SU-DHL-6 (cell line): ENCODE measurements around the gene CAMK2D.

Source experiments
- H2AFZ ChIP-seq: fragments of 200-600 bp; sonication (generic); 2 replicates; pipeline ENCODE4 v1.6.1; 2014; ENCODE audit warnings: low read depth, mild to moderate bottlenecking, moderate library complexity, mixed read lengths, antibody characterized with exemption, low read length; ENCODE audit not compliant: severe bottlenecking
- H3F3A ChIP-seq: fragments of 200-600 bp; shearing (Covaris generic); 2 replicates; pipeline ENCODE4 v1.6.0; 2016; ENCODE audit warnings: antibody characterized with exemption, mild to moderate bottlenecking; ENCODE audit not compliant: insufficient read depth
- H3K27ac ChIP-seq: fragments of 200-600 bp; sonication (generic); 2 replicates; pipeline ENCODE4 v1.5.1; 2016; ENCODE audit warnings: low read depth, mild to moderate bottlenecking, low read length, moderate library complexity, mixed read lengths
- H3K27me3 ChIP-seq: fragments of 200-600 bp; sonication (generic), shearing (Covaris generic); 2 replicates; pipeline ENCODE4 v1.6.0; 2014; ENCODE audit warnings: mild to moderate bottlenecking, low read length
- H3K36me3 ChIP-seq: fragments of 200-600 bp; sonication (generic); 2 replicates; pipeline ENCODE4 v1.6.1; 2014; ENCODE audit warnings: mild to moderate bottlenecking, low read length, mixed read lengths
- H3K4me2 ChIP-seq: fragments of 300-600, 200-600 bp; shearing (Covaris generic), sonication (generic); 2 replicates; pipeline ENCODE4 v1.6.0; 2014; ENCODE audit warnings: low read length, low read depth, mild to moderate bottlenecking; ENCODE audit not compliant: poor library complexity, severe bottlenecking
- H3K4me3 ChIP-seq: fragments of 200-600 bp; sonication (generic); 2 replicates; pipeline ENCODE4 v1.5.1; 2014; ENCODE audit warnings: antibody characterized with exemption, low read length, mild to moderate bottlenecking, mixed read lengths; ENCODE audit not compliant: insufficient read depth, poor library complexity, severe bottlenecking
- H3K79me2 ChIP-seq: fragments of 200-600 bp; sonication (generic); 2 replicates; pipeline ENCODE4 v1.6.1; 2014; ENCODE audit warnings: mild to moderate bottlenecking, low read length, moderate library complexity; ENCODE audit not compliant: insufficient read depth
- H3K9ac ChIP-seq: fragments of 200-600 bp; sonication (generic); 2 replicates; pipeline ENCODE4 v1.7.0; 2014; ENCODE audit warnings: mild to moderate bottlenecking, low read length
- H3K9me2 ChIP-seq: fragments of 200-600 bp; sonication (generic); replicated peaks from 2 replicates; pipeline ENCODE4 v1.6.1; 2014; ENCODE audit warnings: low read length; ENCODE audit not compliant: insufficient read depth
- H3K9me3 ChIP-seq: fragments of 200-600 bp; sonication (generic); 2 replicates; pipeline ENCODE4 v1.6.1; 2014; ENCODE audit warnings: low read length, mixed read lengths; ENCODE audit not compliant: insufficient read depth
- H4K20me1 ChIP-seq: fragments of 200-600 bp; sonication (generic); 2 replicates; pipeline ENCODE4 v1.6.1; 2014; ENCODE audit warnings: low read depth, mild to moderate bottlenecking, antibody characterized with exemption, low read length, moderate library complexity, mixed read lengths
- CTCF ChIP-seq: fragments of 200-600 bp; sonication (generic); IDR thresholded peaks from one replicate; pipeline ENCODE4 v1.5.1; 2017; ENCODE audit warnings: antibody characterized with exemption, mild to moderate bottlenecking, low read length, moderate library complexity; ENCODE audit not compliant: insufficient read depth, poor library complexity, severe bottlenecking
- EZH2phosphoT487 ChIP-seq: fragments of 200-600 bp; sonication (generic), shearing (Covaris generic); conservative IDR thresholded peaks from 2 replicates; pipeline ENCODE4 v1.6.1; 2018; ENCODE audit warnings: mild to moderate bottlenecking, antibody characterized with exemption, low read length, moderate library complexity, mixed read lengths

CAMK2D gene

GRCh38 chr4:113497154-113497884 lies 264.2 kb downstream of the CAMK2D start:
- no peaks in the 10 kb centered on the region for H4K20me1 ChIP-seq
- no peaks in the 10 kb centered on the region for H3K79me2 ChIP-seq
- H3K9ac ChIP-seq = no peak overlapping the region
- no peaks in the 10 kb centered on the region for H3K36me3 ChIP-seq
- H3K4me3 ChIP-seq = no peak overlapping the region
- H3F3A ChIP-seq = no peaks in the 10 kb centered on the region
- no peak overlapping the region for H2AFZ ChIP-seq
- H3K9me2 ChIP-seq = no peaks in the 10 kb centered on the region
- H3K4me2 ChIP-seq = no peak overlapping the region
- no peaks in the 10 kb centered on the region for H3K27me3 ChIP-seq
- no peaks in the 10 kb centered on the region for H3K9me3 ChIP-seq
- TF ChIP-seq CTCF (no peak), EZH2phosphoT487 (no peak)
- H3K27ac ChIP-seq = no peak overlapping the region

DNA sequence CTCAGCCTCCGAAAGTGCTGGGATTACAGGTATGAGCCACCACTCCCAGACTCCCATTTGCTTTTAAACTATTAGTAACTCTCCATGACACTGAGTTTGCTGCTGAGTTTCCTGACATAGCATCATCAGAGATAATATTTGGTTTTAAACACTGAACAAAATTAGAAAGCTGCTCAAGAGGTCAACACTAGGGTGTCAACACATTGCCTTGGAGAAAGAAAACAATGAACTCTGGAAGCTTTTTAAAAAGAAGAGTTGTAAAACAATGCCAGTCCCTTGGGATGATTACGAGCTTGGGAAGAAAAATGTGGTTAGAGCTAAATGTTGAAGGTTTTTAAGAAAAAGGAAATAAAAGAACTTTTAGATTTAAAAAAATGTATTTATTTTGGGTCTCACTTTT lies 264.8 kb downstream of the CAMK2D start:
- no peaks in the 10 kb centered on the region for H3K79me2 ChIP-seq
- no peaks in the 10 kb centered on the region for H3K9me2 ChIP-seq
- no peak overlapping the region for H3K4me3 ChIP-seq
- H3K9ac ChIP-seq = no peak overlapping the region
- H4K20me1 ChIP-seq = no peaks in the 10 kb centered on the region
- H3F3A ChIP-seq = no peaks in the 10 kb centered on the region
- no peak overlapping the region for H3K4me2 ChIP-seq
- no peaks in the 10 kb centered on the region for H3K9me3 ChIP-seq
- H2AFZ ChIP-seq = no peak overlapping the region
- H3K27me3 ChIP-seq = no peaks in the 10 kb centered on the region
- no peak overlapping the region for H3K27ac ChIP-seq
- H3K36me3 ChIP-seq = no peaks in the 10 kb centered on the region
- no peak for TF ChIP-seq EZH2phosphoT487
- TF ChIP-seq CTCF = no peak

DNA sequence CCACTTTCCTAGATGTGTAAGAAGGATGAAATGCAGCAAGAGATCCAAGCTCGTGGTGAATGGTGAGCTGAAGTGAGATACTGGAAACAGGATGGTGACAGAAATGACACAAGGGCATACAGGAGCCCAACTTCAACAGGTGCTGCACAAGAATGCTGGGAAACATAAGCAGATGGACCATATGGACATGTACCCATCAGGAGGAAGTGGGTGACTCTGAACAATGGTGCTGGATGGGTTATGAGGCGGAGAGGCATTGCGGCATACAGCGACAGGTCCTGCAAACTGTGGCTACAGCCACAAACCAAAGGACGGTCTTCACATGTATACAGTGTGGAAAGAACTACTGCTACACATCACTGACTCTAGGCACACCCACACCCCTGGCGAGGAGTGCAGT lies 265.7 kb downstream of the CAMK2D start:
- H2AFZ ChIP-seq = no peak overlapping the region
- no peak overlapping the region for H3K27ac ChIP-seq
- H3K9me3 ChIP-seq = no peaks in the 10 kb centered on the region
- no peaks in the 10 kb centered on the region for H3K36me3 ChIP-seq
- H3K9me2 ChIP-seq = no peaks in the 10 kb centered on the region
- H4K20me1 ChIP-seq = no peaks in the 10 kb centered on the region
- TF ChIP-seq CTCF (no peak), EZH2phosphoT487 (no peak)
- H3K4me2 ChIP-seq = no peak overlapping the region
- no peak overlapping the region for H3K9ac ChIP-seq
- H3K79me2 ChIP-seq = no peaks in the 10 kb centered on the region
- H3F3A ChIP-seq = no peaks in the 10 kb centered on the region
- H3K27me3 ChIP-seq = no peaks in the 10 kb centered on the region
- no peak overlapping the region for H3K4me3 ChIP-seq

DNA sequence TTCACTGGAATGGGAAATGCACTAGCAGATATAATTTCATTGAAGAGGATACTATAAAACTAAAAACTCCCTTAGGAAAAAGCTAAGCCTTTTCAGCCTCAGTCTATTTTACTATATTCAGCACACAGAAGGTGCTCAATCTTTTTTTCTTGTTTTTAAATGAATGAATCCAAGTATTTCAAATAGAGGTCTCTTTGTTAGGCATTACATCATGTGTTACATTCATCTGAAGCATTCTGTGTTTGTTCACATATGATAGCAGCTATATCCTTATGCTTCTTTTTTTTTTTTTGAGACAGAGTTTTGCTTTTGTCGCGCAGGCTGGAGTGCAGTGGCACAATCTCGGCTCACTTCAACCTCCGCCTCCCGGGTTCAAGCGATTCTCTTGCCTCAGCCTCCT lies 278.4 kb downstream of the CAMK2D start:
- H4K20me1 ChIP-seq = no peaks in the 10 kb centered on the region
- no peak overlapping the region for H3K4me3 ChIP-seq
- no peaks in the 10 kb centered on the region for H3K9me3 ChIP-seq
- H3F3A ChIP-seq = no peaks in the 10 kb centered on the region
- H3K36me3 ChIP-seq = no peaks in the 10 kb centered on the region
- no peak overlapping the region for H3K4me2 ChIP-seq
- H3K27me3 ChIP-seq = no peaks in the 10 kb centered on the region
- no peak overlapping the region for H3K9ac ChIP-seq
- no peaks in the 10 kb centered on the region for H3K9me2 ChIP-seq
- H3K27ac ChIP-seq = no peak overlapping the region
- H2AFZ ChIP-seq = no peak overlapping the region
- no peaks in the 10 kb centered on the region for H3K79me2 ChIP-seq
- TF ChIP-seq EZH2phosphoT487 = no peak
- TF ChIP-seq CTCF = no peak
